SK-N-SH (cell line): ENCODE results near the gene THEMIS. TPM values are rescaled to one million over a fixed set of nuclear protein-coding genes. Genes with fewer than 3 reads are reported as not detected.

Source experiments
- CTCF ChIA-PET: fragments of 300-600, 350-600 bp; formaldehyde crosslinking; extraction: SDS; loops from one replicate; lab custom pipeline; 2021; lab: Yijun Ruan, JAX
- POLR2A ChIA-PET: fragments of 350-600 bp; sonication (Branson Sonifier 250); formaldehyde crosslinking; extraction: SDS; loops from one replicate; lab custom pipeline; 2020; ENCODE audit warnings: antibody characterized with exemption, inconsistent platforms; lab: Yijun Ruan, JAX
- DNase-seq: peaks from one replicate; pipeline ENCODE4 v3.0.0; 2012
- H2AFZ ChIP-seq: fragments of 200-600 bp; sonication (generic); 2 replicates; pipeline ENCODE4 v1.8.1; 2016; ENCODE audit warnings: antibody characterized with exemption, mild to moderate bottlenecking, low read depth
- H3F3A ChIP-seq: fragments of 200-600 bp; sonication (generic); replicated peaks from 2 replicates; pipeline ENCODE3; 2016; ENCODE audit warnings: antibody characterized with exemption, mild to moderate bottlenecking; ENCODE audit not compliant: insufficient read depth
- H3K27ac ChIP-seq, 2 experiments: fragments of 200-500 bp in 1 of 2; fragments of 200-600 bp in 1 of 2; sonication (Bioruptor generic) in 1 of 2; sonication (generic), shearing (Covaris generic) in 1 of 2; 2 replicates each; pipeline versions ENCODE4 v1.5.1 to v1.6.1; 2014 to 2016; ENCODE audit warnings: low read depth in 2 of 2, inconsistent platforms in 1 of 2, low read length in 1 of 2, mild to moderate bottlenecking in 1 of 2, mixed read lengths in 1 of 2
- H3K27me3 ChIP-seq: fragments of 200-600 bp; sonication (generic), shearing (Covaris generic); 2 replicates; pipeline ENCODE4 v1.6.1; 2016; ENCODE audit warnings: mixed run types; ENCODE audit not compliant: insufficient read depth
- H3K36me3 ChIP-seq, 2 experiments: fragments of 200-500 bp in 1 of 2; fragments of 200-600 bp in 1 of 2; sonication (Bioruptor generic) in 1 of 2; sonication (generic) in 1 of 2; replicated peaks in 1 of 2; 2 replicates each; pipeline versions ENCODE3 to v1.5.1; 2014 to 2016; ENCODE audit warnings: low read length in 1 of 2, mild to moderate bottlenecking in 1 of 2; ENCODE audit not compliant: insufficient read depth in 2 of 2, control insufficient read depth in 1 of 2
- H3K4me1 ChIP-seq, 2 experiments: fragments of 200-500 bp in 1 of 2; fragments of 200-600 bp in 1 of 2; sonication (Bioruptor generic) in 1 of 2; sonication (generic), shearing (Covaris generic) in 1 of 2; 2 replicates each; pipeline versions ENCODE4 v1.5.1 to v1.6.1; 2014 to 2016; ENCODE audit warnings: low read depth in 1 of 2, low read length in 1 of 2, mixed run types in 1 of 2; ENCODE audit not compliant: insufficient read depth in 2 of 2, control insufficient read depth in 1 of 2
- H3K4me2 ChIP-seq: fragments of 200-600 bp; sonication (generic), shearing (Covaris generic); 2 replicates; pipeline ENCODE4 v1.6.1; 2017; ENCODE audit warnings: mixed run types
- H3K4me3 ChIP-seq, 2 experiments: fragments of 200-500 bp in 1 of 2; fragments of 200-600 bp in 1 of 2; sonication (Bioruptor generic) in 1 of 2; sonication (generic), shearing (Covaris generic) in 1 of 2; 2 replicates each; pipeline versions ENCODE4 v1.5.1 to v1.8.1; 2014 to 2016; ENCODE audit warnings: low read depth in 2 of 2, inconsistent platforms in 1 of 2, low read length in 1 of 2, mild to moderate bottlenecking in 1 of 2, mixed read lengths in 1 of 2, moderate library complexity in 1 of 2
- H3K79me2 ChIP-seq: fragments of 200-600 bp; sonication (generic); 2 replicates; pipeline ENCODE4 v1.8.1; 2017; ENCODE audit warnings: mild to moderate bottlenecking; ENCODE audit not compliant: insufficient read depth
- H3K9ac ChIP-seq: fragments of 200-600 bp; sonication (generic); 2 replicates; pipeline ENCODE4 v1.6.1; 2017; ENCODE audit warnings: mixed run types
- H3K9me2 ChIP-seq: fragments of 200-600 bp; sonication (generic); 2 replicates; pipeline ENCODE4 v1.6.1; 2017; ENCODE audit warnings: mixed run types
- H3K9me3 ChIP-seq: fragments of 200-600 bp; sonication (generic); 2 replicates; pipeline ENCODE4 v1.6.1; 2017; ENCODE audit warnings: mixed run types, mild to moderate bottlenecking, moderate library complexity
- H4K20me1 ChIP-seq: fragments of 200-600 bp; sonication (generic); 2 replicates; pipeline ENCODE4 v1.6.1; 2017; ENCODE audit warnings: mild to moderate bottlenecking, mixed run types; ENCODE audit not compliant: insufficient read depth
- CHD2 ChIP-seq: fragments of 150-350 bp; IDR thresholded peaks from 2 replicates; pipeline ENCODE4 v1.6.1; 2018; ENCODE audit warnings: low read length; ENCODE audit not compliant: partially characterized antibody
- ELF1 ChIP-seq: IDR thresholded peaks from 2 replicates; pipeline ENCODE4 v1.4.0; 2012
- EP300 ChIP-seq, 2 experiments: IDR thresholded peaks; 2 replicates each; pipeline versions ENCODE4 v1.4.0 to v1.6.1; 2012; ENCODE audit warnings: borderline replicate concordance in 1 of 2, low read depth in 1 of 2, low read length in 1 of 2
- FOSL2 ChIP-seq: IDR thresholded peaks from 2 replicates; pipeline ENCODE4 v1.4.0; 2012; ENCODE audit warnings: low read depth, mild to moderate bottlenecking, moderate library complexity, borderline replicate concordance
- FOXM1 ChIP-seq: IDR thresholded peaks from 2 replicates; pipeline ENCODE4 v1.4.0; 2012; ENCODE audit warnings: low read depth, mild to moderate bottlenecking
- GABPA ChIP-seq: IDR thresholded peaks from 2 replicates; pipeline ENCODE4 v1.4.0; 2012; ENCODE audit warnings: low read depth, mild to moderate bottlenecking
- GATA2 ChIP-seq: sonication (generic); formaldehyde crosslinking; IDR thresholded peaks from 2 replicates; pipeline ENCODE4 v1.5.0; 2020; ENCODE audit warnings: mild to moderate bottlenecking, missing genetic modification reagents
- JUND ChIP-seq: IDR thresholded peaks from 2 replicates; pipeline ENCODE4 v1.4.0; 2012
- MEF2A ChIP-seq: IDR thresholded peaks from 2 replicates; pipeline ENCODE4 v1.4.0; 2012; ENCODE audit warnings: low read depth, borderline replicate concordance
- RFX5 ChIP-seq: IDR thresholded peaks from 2 replicates; pipeline ENCODE4 v1.6.1; 2012; ENCODE audit warnings: mild to moderate bottlenecking, improper control_type of control experiment, low read length
- RXRA ChIP-seq: IDR thresholded peaks from 2 replicates; pipeline ENCODE4 v1.4.0; 2012; ENCODE audit warnings: low read depth, mild to moderate bottlenecking, borderline replicate concordance
- TAF1 ChIP-seq: IDR thresholded peaks from 2 replicates; pipeline ENCODE4 v1.6.1; 2012; ENCODE audit warnings: low read depth, mild to moderate bottlenecking, low read length, moderate library complexity, borderline replicate concordance
- TCF12 ChIP-seq: IDR thresholded peaks from 2 replicates; pipeline ENCODE4 v1.4.0; 2012
- WGBS: methylation state at CpG from one replicate; pipeline ENCODE4 v1.1.6; 2017; ENCODE audit warnings: low lambda C conversion rate; 5-methylcytosine and 5-hydroxymethylcytosine counted together
- polyA plus RNA-seq, 3 experiments: library from polyadenylated mRNA; depleted of rRNA; stranded (reverse); fragments of >200 nt; gene quantifications; 2 replicates each; pipeline ENCODE4 v1.2.3, GENCODE V29; 2012
- TF ChIP-seq, protein P1 (sequence below): fragments of 200-600 bp; sonication (generic); IDR thresholded peaks from 2 replicates; pipeline ENCODE4 v1.6.1; 2017; ENCODE audit warnings: antibody characterized with exemption, mild to moderate bottlenecking, moderate library complexity
- TF ChIP-seq, protein P2 (sequence below): fragments of 150-350 bp; IDR thresholded peaks from 2 replicates; pipeline ENCODE4 v1.6.1; 2017; ENCODE audit warnings: antibody characterized with exemption, low read length, low read depth, borderline replicate concordance

Gene THEMIS
- polyA plus RNA-seq, 1 of the 3 experiments (the other 2 are of a cell fraction), result not detected

DNA sequence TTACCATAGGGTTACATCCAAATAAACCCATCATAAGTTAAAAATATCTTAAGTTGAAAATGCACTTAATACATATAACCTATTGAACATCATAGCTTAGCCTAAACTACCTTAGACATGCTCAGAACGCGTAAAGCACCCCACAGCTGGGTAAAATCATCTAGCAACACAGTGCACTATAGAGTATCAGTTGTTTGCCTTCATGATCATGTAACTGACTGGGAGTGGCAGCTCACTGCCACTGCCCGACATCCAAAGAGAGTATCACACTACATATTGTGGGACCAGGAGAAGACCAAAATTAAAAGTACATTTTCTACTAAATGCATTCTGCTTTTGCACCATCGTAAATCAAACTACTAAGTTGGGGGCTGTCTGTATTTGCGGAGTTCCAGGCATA is 31.7 kb downstream of the THEMIS start:
- Histone ChIP-seq H3K9me3 (no peaks in the 10 kb centered on the region), H3K27me3 (no peaks in the 10 kb centered on the region), H3K79me2 (no peaks in the 10 kb centered on the region), H3K4me1 (no peaks in the 10 kb centered on the region), H3K4me3 (no peak overlapping the region), H3F3A (no peaks in the 10 kb centered on the region), H3K9me2 (no peaks in the 10 kb centered on the region), H3K36me3 (no peaks in the 10 kb centered on the region), H4K20me1 (no peaks in the 10 kb centered on the region), H2AFZ (no peak overlapping the region), H3K4me2 (no peak overlapping the region), H3K9ac (no peak overlapping the region), H3K27ac (no peak overlapping the region)
- TF ChIP-seq GABPA, result no peak
- TF ChIP-seq GATA2 (CRISPR knock-in tag), result no peak
- TF ChIP-seq TCF12, result no peak
- TF ChIP-seq CHD2, result no peak
- no peak for TF ChIP-seq FOSL2
- no peak for TF ChIP-seq EP300 (IDR thresholded peaks at IDR 0.05; ENCODE audit: borderline replicate concordance in 1 of 2, low read depth in 1 of 2, low read length in 1 of 2)
- TF ChIP-seq, protein P1, sequence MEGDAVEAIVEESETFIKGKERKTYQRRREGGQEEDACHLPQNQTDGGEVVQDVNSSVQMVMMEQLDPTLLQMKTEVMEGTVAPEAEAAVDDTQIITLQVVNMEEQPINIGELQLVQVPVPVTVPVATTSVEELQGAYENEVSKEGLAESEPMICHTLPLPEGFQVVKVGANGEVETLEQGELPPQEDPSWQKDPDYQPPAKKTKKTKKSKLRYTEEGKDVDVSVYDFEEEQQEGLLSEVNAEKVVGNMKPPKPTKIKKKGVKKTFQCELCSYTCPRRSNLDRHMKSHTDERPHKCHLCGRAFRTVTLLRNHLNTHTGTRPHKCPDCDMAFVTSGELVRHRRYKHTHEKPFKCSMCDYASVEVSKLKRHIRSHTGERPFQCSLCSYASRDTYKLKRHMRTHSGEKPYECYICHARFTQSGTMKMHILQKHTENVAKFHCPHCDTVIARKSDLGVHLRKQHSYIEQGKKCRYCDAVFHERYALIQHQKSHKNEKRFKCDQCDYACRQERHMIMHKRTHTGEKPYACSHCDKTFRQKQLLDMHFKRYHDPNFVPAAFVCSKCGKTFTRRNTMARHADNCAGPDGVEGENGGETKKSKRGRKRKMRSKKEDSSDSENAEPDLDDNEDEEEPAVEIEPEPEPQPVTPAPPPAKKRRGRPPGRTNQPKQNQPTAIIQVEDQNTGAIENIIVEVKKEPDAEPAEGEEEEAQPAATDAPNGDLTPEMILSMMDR, result no peak
- TF ChIP-seq RFX5, result no peak
- TF ChIP-seq RXRA, result no peak
- no peak for TF ChIP-seq TAF1
- TF ChIP-seq FOXM1, result no peak
- 87% methylated on average over 5 of the region's 5 CpGs for WGBS
- ChIA-PET POLR2A (no interaction called here), CTCF (interaction anchor here (0.6 kb wide), 1 partner anchor 14 kb away, joined by 3 read pairs; no protein-coding TSS in a partner anchor)
- DNase-seq, result no peak

DNA sequence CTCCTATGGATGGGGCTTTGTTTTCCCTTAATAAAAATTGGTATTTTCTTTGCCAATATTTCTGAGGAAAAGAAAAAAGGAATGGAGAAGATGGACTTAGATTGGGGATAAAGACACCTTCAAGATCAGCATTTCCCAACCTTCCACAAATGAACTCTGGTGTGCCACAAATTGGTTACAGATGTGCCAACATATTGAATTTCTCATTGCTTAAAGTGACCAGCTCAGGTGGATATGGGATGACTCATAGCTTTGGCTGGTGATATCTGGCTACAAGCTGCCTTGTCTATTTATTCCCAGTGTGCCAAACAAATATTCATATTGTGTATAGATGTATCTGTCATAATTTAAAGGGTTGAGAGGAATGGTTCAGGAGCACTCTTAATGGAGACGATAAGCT is 32.5 kb downstream of the THEMIS start:
- no peaks in the 10 kb centered on the region for H4K20me1 ChIP-seq
- no peak overlapping the region for H2AFZ ChIP-seq
- no peaks in the 10 kb centered on the region for H3K36me3 ChIP-seq
- no peaks in the 10 kb centered on the region for H3K79me2 ChIP-seq
- no peak overlapping the region for H3K4me2 ChIP-seq
- no peak overlapping the region for H3K27ac ChIP-seq
- TF ChIP-seq ELF1 (no peak), MEF2A (no peak), JUND (peak; percentile 21; the same call in 1 of the 2 replicates), TCF12 (peak; percentile 63)
- TF ChIP-seq, protein P2, sequence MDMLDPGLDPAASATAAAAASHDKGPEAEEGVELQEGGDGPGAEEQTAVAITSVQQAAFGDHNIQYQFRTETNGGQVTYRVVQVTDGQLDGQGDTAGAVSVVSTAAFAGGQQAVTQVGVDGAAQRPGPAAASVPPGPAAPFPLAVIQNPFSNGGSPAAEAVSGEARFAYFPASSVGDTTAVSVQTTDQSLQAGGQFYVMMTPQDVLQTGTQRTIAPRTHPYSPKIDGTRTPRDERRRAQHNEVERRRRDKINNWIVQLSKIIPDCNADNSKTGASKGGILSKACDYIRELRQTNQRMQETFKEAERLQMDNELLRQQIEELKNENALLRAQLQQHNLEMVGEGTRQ, result no peak
- TF ChIP-seq, all 33 proteins: peak for 2
- Histone ChIP-seq H3K4me3 (no peak overlapping the region), H3K9me2 (no peaks in the 10 kb centered on the region), H3K9ac (no peak overlapping the region), H3K27me3 (no peaks in the 10 kb centered on the region), H3K4me1 (no peaks in the 10 kb centered on the region), H3F3A (no peaks in the 10 kb centered on the region), H3K9me3 (no peaks in the 10 kb centered on the region)
- 60% methylated on average over 1 of the region's 1 CpG for WGBS
- CTCF ChIA-PET, result interaction anchor here (0.6 kb wide), 1 partner anchor 13 kb away, joined by 3 read pairs; no protein-coding TSS in a partner anchor
- DNase-seq, result no peak
- POLR2A ChIA-PET, result no interaction called here
